CD4-positive, alpha-beta T cell treated with Interleukin-10 for 1 hour (primary cell): ENCODE measurements around the gene B3GNT9.
"Not testable (repeated sequence)": the region's sequence is repeated elsewhere in the genome, so short reads cannot be mapped to it uniquely, and the experiment has no call there.

Source experiments
- DNase-seq: peaks from one replicate; pipeline ENCODE4 v3.0.0-alpha.2; 2020

The B3GNT9 gene

DNA sequence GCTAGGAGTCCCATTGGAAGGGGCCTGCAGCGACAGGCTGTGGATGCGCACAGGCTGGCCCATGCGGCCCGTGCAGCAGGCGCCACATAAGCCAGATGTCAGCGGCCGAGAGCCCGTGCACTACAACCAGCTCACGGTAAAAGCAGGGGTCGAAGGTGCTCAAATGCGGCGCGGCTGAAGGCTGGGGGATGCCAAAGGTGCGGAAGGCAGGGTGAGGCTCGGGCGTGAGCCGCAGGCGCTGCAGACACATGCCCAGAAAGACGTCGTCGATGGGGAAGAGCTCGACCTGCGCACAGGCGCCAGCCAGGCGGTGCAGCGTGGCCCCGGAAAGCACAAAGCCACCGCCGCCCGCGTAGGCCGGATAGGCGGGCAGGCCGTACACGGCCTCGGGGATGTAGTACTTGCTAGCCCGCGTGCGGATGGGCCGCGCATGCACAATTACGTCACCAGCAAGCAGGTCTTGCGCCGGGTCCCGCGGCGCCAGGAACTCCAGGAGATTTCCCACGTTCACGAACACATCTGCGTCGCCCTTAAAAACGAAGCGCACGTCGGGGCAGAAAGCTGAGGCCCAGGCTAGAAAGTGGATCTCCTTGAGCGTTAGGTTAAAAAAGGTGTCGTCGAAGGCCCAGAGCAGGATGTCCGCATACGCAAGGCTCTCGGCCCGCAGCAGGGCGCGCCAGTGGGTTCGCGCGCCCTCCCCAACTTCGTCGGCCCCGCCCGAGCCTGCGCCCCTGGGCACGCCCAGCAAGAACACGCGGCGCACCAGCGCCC is 1.3 kb downstream of the B3GNT9 start:
- DNase-seq = no peak

DNA sequence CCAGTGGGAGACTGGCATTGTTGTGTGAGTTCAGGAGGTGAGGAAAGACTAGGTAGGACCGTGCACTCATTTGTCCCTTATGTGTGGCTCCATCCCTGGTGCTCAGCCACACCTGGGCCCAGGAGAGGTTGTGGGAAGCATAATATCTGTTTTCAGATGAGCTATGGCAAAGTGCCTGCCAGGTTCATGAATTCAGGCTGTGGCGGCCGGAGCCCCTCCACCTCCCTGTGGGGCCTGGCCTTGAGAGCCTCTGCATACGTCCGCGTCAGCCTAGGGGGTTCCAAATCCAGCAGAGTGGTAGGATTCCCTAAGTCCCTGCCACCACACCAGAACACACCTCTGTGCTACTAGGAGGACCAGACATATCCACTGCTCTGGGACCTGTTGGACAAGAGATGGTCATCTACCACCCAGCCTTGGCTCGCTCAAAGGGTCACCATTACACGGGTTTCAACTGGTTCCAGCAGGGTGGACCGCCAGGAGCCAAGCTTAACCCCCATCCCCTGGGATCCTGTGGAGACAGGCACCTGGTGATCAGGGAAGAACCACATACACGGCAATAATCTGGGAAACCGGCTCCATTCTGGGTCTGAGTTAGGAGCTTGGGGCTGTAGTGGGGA is 2.0 kb downstream of the B3GNT9 start:
- no peak for DNase-seq

DNA sequence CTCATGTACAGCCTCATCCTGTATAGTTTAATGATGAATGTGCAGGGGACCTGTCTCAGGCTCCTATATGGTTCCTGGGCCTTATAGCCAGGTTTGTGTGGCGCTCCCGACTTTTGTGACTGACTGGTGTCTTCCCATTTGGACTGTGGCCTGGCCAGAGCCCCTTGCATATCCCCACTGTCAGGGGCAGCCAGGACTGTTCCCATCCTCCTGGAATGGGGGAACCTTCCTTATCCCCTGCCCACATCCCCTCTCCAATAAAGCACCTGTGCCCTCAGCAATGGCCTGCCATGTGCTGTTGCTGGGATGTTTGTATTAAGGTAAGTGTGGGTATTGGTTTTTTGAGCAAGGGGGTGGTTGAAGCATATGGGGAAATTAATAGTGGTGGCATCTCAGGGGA is 2.6 kb downstream of the B3GNT9 start:
- DNase-seq = no peak

DNA sequence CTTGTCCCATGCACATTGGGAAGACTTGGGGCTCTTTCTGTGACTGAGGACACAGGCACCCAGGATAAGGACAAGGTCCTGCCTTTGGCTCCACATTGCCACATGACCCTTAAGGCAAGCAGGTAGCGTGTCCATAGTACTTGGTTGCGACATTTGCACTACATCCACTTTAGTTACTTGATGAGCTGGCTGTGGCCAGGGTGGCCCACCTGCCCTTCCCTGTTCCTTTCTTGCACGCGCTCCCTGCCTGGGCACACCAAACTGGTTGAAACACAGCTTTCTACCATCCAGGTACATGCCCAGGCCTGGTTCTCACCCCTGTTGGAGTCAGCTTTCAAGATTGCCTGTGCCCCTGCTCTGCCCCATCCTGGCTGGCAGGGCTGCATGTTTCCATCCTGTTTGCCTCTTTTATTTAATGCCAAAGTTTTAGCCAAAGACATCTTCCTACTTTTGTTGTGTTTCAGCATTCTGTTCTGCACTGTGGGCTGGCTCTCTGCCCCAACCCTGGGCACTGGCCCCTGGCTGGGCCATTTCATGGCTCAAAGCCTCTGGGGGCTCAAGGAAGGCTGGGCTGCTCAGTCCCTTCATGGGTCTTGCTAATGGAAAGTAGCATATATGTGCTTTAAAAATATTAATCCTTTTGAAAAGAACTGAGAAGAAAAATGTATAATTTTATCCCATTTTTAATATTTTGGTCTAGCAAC is 3.2 kb downstream of the B3GNT9 start:
- DNase-seq = no peak

DNA sequence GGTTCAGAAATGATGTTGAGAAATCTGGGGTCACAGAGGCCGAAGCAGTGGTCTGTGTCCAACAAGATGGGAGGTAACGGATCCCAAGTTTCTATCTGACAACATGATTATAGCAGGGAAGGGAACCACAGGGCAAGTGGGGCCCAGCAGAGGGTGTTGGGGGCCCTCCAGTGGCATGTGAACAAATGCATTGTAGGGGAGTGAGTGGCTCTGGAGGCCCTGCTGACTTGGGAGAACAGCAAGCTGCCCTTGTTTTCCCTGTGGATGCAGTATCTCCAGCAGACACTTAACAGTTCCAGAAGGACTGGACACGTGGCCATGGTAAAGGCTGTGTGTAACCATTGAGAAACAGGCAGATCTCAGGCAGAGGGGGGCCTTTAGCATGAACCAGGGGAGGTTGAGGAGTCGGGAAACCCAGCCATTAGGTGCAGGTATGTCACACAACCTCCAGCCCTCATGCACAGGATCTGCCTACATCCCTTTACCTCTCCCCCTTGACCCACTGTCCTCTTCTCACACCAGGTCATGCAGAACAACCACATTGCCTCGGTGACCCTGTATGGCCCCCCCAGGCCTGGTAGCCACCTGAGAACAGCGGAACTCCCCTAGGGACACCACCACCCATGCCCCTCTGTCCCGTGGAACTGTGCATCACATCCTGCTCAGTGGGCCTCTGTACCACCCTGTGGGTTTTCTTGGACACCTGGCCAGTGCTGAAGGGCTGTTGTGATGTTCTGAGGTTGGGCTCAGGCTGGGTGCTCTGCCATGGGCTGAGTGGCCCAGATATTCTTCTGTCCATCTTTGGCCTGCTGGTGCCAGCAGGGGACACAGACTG is 4.1 kb downstream of the B3GNT9 start:
- no peak for DNase-seq

DNA sequence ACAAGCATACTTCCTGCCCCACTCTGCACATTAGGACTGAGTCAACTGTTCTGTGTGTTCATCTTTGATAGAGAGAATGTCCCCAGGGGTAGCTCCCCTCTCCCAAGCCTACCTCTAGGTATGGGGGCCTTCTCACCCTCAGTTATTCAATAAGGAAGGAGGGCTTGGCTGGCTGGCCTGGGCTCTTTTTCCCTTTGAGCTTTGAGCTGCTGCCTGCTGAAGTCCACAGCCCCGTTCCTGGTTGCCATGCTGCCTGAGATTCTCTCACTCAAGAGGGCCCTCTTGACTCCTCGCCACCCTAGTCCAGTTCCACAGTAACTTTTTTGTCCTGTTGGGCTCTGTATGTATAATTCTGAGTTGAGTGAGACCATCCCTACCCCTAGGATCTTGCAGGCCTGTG is 5.1 kb downstream of the B3GNT9 start:
- no peak for DNase-seq

DNA sequence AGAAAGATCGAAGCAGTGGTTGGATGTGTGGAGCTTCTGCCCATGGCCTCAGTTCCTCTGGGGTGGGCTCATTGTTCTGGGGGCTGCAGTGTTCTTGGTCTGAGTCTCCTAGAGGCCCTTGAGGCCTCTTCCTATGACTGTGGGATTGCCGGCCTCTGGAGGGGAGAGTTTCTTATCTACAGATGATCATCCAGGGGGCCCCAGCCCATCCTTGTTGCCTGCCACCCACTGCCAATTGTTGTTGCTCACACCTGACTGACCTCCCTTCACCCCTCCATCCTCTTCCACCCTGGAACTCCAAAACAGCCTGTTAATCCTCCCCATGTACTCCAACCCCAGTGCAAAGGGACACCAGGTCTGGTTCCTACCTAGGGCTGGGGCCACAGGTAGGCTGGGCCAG is 5.9 kb downstream of the B3GNT9 start:
- DNase-seq = no peak

DNA sequence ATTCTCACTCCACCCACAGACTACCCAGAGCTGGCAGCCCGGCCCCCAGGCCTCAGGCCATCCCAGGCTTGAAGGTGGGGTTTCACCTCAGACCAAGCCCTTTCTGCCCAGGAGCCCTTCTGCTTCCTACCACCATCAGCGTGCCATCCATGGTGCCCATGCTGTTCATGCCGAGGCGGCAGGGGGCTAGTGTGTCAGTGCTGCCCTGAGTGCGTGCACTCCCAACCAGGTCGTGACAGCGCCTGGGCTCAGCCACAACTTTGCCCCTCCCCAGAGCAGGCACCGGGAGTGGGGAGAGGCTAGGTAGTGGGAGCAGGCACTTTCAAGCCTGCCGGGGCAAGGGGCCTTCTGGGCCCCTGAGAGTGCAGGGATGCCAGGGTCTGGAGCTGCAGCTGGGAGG is 8.5 kb downstream of the B3GNT9 start:
- DNase-seq = no peak

DNA sequence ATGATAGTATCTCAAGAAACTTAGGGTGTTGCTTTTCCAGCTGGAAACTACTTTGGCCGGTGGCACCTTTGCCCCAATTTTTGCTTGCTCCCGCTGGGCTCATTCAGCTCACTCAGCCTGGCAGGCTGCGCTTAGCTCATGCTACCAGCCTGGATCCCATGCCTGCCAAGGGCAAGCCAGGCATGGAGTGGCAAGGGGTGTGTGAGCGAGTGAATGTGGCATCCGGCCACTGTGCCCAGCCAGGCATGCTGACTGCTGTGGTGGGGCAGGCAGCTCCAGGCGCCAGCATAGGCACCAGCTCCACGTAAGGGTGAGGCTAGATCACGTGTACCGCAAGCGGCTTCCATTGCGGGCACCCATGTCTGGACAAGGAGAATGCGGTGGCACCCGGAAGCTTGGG is 9.4 kb downstream of the B3GNT9 start:
- no peak for DNase-seq

DNA sequence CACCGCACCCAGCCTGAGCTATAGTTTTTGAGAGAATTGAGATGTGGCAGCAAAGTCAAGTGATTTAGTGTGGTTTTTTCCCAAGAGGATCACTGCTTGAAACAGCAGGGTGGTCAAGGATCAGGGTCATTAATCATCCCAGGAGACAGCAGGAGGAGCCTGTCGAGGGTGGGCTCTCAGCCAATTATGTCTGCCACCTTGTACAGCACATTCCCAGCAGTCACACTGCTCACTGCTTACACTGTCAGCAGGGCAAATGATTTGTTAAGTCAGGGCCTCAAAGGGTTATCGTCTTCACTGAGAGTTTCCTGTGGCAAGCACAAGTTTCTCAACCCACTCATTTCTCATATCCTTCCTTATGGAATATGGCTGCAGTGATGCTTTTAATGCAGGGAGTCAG is 13.2 kb downstream of the B3GNT9 start:
- DNase-seq = no peak

DNA sequence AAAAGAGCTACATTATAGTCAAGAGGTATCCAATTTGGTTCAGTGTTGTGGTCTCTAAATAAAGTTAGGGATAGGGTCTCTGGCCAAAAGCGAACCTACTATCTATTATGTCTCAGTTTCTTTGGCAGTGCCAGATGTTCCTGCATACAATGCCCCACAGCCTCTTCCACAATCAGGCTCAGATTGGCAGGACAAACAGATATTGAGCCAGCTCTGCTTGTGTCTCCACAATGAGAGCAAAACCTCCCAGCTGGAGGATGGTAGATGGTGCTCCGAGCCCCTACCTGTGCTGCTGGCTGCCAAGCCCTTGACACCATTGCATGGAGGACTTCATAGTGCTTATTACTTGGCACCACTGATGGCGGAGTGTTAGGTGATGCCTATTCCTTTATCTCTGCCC is 21.4 kb downstream of the B3GNT9 start:
- no peak for DNase-seq

DNA sequence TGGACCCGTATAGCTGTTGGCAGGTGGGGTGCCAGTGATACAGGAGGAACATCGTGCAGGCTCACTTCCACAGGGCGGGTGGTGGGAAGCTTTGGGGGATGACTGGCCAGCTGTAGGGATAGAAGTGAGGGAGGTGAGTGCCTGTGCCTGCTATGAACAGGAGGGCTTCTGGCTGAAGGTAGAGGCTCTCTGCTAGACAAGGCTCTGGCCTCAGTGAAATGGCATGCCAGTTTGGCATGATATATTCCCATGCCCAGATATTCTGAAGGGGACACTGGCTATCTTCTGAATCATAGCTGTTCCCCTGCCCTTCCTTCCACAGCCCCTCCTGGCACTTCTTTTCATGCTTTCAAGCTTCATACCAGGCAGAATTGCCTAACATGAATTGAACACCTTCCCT is 21.9 kb downstream of the B3GNT9 start:
- DNase-seq = no peak

DNA sequence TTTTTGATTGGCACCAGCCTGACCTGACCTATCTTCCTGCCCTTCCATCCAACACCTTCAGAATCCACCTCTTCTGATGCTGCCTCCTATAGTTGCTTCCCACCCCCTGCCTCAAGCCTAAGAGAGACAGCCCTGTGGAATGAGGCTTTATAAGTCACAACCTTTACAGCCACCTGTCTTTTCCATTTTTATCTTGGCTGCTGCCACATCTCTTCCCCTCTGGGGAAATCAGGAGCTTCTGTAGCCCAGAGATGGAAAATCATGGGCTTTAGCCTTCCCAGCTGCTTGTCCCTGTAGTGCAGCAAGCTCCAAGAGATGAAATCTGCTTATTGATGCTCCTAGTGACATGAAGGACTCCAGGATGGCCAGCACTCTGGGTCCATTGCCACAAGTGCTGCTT is 22.4 kb downstream of the B3GNT9 start:
- DNase-seq = no peak

DNA sequence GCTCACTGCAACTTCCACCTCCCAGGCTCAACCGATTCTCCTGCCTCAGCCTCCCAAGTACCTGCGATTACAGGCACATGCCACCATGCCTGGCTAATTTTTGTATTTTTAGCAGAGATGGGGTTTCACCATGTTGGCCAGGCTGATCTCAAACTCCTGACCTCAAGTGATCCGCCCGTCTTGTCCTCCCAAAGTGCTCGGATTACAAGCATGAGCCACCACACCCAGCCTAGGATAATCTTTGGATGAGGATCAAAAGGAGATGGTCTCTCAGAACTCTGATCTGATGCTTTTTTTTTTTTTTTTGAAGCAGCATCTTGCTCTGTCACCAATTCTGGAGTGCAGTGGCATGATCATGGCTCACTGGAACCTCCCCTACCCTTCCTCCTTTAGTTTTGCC is 28.0 kb downstream of the B3GNT9 start:
- DNase-seq = not testable (repeated sequence)

DNA sequence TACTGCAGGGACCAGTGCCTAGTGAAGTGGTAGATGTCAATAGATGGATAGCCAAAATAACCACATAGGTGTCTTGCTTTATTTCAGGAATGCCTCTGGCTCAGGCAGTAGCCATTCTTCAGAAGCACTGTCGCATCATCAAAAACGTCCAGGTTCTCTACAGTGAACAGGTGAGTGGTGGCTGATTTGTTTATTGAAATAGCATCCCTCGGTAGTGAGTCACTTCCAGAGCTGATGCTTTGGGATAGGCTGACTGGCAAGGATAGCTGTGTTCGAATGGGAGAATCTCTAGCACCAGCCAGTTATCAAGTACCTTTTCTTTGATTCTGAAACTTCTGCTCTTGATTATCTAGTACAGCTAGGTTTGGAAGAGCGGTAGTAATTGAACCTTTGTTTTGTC is 30.8 kb downstream of the B3GNT9 start:
- DNase-seq = no peak

DNA sequence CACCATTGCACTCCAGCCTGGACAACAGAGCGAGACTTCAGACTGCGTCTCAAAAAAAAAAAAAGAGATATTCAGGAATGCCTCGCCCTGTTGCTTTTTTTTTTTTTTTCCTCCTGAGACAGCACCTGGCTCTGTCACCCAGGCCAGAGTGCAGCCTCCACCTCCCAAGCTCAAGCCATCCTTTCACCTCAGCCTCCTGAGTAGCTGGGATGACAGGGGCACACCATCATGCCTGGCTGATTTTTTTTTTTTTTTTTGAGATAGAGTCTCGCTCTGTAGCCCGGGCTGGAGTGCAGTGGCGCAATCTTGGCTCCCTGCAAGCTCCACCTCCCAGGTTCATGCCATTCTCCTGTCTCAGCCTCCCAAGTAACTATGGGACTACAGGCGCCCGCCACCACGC is 33.1 kb downstream of the B3GNT9 start:
- DNase-seq = no peak

DNA sequence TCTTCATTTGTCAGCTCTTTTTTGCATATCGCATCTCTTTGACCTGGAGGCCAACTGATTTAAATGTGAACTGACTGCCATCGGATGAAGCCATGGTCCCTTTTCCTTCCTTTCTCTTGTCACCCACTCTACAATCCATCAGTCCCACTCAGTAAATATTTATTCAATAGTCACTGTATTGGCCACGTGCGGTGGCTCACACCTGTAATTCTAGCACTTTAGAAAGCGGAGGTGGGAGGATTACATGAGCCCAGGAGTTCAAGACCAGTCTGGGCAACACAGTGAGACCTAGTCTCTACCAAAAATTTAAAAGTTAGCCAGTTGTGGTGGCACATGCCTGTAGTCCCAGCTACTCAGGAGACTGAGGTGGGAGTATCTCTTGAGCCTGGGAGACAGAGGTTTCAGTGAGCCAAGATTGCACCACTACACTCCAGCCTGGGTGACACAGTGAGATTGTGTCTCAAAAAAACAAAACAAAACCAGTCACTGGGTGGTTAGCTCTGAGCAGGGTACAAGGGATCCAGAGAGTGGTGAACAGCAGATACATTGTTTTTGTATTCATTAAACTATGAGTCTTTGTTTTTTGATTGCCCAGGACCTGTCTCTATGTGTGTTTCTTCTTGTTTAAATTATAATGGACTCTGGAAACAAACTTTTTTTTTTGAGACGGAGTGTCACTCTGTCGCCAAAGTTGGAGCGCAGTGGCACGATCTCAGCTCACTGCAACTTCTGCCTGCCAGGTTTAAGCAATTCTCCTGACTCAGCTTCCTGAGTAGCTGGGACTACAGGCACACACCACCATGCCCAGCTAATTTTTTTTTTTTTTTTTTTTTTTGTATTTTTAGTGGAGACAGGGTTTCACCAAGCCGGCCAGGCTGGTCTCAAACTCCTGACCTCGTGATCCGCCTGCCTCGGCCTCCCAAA is 34.1 kb downstream of the B3GNT9 start:
- no peak for DNase-seq

DNA sequence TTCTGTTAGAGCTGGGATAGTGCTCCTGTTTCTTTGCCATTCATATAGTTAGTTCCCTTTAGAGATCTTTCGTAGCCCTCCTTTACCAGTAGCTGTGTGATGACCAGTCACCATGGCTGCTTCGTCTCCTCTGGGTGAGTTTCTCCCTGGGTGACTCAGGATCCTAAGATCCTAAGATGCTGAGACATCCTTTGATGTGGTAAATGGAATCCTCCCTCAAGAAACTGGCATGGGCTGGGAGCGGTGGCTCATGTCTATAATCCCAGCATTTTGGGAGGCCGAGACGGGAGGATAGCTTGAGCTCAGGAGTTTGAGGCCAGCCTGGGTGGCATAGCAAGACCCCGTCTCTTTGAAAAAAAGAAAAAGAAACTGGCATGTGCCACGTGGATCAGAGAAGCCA is 35.2 kb downstream of the B3GNT9 start:
- DNase-seq = no peak

DNA sequence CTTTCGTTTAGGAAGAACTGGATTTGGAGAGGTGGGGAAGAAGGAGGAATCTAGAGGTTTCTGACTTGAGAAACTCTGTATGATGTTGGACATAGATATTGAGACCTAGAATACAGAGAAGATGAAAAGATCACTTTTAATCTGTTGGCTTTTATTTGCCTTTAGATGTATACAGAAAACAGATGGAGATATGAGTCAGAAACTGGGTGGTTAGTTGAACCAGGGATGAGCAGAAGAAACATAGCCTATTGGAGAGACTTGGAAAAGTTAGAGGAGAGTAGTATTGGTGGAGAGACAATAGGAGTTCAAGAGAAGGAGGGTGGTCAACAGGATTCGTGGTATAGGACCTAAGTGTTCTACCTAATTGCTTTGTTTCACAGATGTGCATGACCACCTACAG is 36.0 kb downstream of the B3GNT9 start:
- no peak for DNase-seq

DNA sequence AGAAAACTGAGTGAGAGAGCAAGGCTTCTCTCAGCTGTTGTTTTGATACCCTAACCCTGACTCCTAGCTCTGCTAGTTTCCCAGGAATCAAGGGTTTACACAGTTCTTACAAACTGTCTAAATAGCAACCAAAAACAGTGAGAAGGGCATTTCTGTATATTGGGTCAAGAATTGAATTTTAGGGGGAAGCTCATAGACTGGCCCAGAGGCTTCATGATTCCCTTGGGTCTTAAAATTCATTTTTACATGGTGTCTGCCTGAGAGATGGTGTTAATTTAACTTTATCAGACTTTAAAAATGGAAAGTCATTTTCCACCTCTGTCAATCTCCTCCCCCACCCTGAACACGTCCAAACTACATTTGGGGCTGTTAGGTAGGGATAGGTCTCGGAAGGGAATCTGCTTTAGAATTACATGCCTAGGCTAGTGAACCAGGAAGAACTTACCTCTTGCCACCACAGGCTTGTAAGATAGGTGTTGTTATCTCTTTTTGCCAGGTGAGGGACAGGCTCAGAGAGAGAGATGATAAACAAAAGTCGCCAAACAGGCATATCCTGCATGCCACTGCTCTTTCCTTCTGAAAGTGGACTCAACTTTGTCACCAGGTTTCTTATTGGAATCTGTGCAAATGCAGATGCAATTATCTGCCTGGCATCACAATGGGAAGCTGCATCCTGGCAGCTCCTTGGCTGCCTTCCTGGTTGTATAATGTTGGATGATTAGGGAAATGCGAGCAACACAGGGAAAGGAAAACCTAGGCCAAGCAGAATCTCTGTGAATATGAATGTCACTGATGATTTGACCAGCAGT is 38.0 kb downstream of the B3GNT9 start:
- no peak for DNase-seq

DNA sequence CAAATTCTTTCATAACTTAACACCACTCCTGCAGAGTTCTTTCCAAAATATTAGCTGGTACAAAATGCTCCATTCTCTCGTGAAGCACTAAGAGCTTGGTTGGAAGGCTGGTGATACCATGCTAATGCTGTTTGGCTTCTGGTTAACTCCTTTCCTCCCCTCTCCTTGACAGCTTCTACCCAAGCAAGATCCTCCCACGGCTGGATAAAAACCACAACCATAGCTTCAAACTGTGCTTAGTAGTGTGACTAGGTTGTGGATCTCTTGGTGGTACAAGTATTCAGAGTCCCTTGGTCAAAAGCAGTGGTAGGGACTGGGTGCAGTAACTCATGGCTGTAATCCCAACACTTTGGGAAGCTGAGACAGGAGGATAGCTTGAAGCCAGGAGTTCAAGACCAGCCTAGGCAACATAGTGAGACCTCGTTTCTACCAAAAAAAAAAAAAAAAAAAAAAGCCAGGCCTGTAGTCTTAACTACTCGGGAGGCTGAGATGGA is 38.8 kb downstream of the B3GNT9 start:
- DNase-seq = no peak
